GM12878 (cell line): ENCODE data around the gene AGTPBP1. TPM values are rescaled to one million over a fixed set of nuclear protein-coding genes. Genes with fewer than 3 reads are reported as not detected.

Experiments used
- ATAC-seq: fragments of 200-7000 bp; cut with Tn5 transposase; 3 replicates; pipeline ENCODE4 v1.9.1; 2020; ENCODE audit warnings: mild to moderate bottlenecking, moderate library complexity
- BruUV-seq: library from RNA; stranded (reverse); fragments of 400-500 nt; replicated peaks from 2 replicates; lab custom pipeline; 2021; lab: Mats Ljungman, UMichigan
- CTCF ChIA-PET: fragments of 300-600 bp; sonication (Branson Sonifier 250); formaldehyde crosslinking; extraction: SDS; loops from one replicate; lab custom pipeline; 2021; ENCODE audit warnings: inconsistent platforms; lab: Yijun Ruan, JAX
- POLR2A ChIA-PET: fragments of 350-600 bp; formaldehyde crosslinking; extraction: SDS; loops from one replicate; lab custom pipeline; 2021; ENCODE audit warnings: inconsistent platforms; lab: Charles Lee
- RAD21 ChIA-PET: fragments of 300-600 bp; sonication (Branson Sonifier 250); formaldehyde crosslinking; loops from one replicate; lab custom pipeline; 2023; ENCODE audit warnings: antibody characterized with exemption; ENCODE audit not compliant: unreplicated experiment; lab: Charles Lee
- SMC1A ChIA-PET: fragments of 300-600 bp; sonication (Branson Sonifier 250); formaldehyde crosslinking; loops from one replicate; lab custom pipeline; 2023; ENCODE audit not compliant: unreplicated experiment, uncharacterized antibody; lab: Charles Lee
- DNase-seq: peaks from one replicate; pipeline ENCODE4 v3.0.0-alpha.2; 2011; ENCODE audit warnings: low read depth, low spot score
- FAIRE-seq: peaks from 3 replicates; lab custom pipeline; 2011; peaks lifted over from hg19 to GRCh38; lab: Jason Lieb, UNC
- H2AFZ ChIP-seq: 2 replicates; pipeline ENCODE4 v1.6.0; 2011; ENCODE audit warnings: low read depth, low read length, control low read depth; ENCODE audit not compliant: control insufficient read depth
- H3K27ac ChIP-seq: 2 replicates; pipeline ENCODE4 v1.5.1; 2011; ENCODE audit warnings: control low read depth; ENCODE audit not compliant: control insufficient read depth, insufficient read depth
- H3K27me3 ChIP-seq, 2 experiments: replicated peaks in 1 of 2; 2 replicates each; pipeline versions ENCODE4 v1.6.0 to v1.6.1; 2011; ENCODE audit warnings: low read length in 1 of 2; ENCODE audit not compliant: control insufficient read depth in 2 of 2, insufficient read depth in 2 of 2
- H3K36me3 ChIP-seq, 2 experiments: 2 replicates each; pipeline ENCODE4 v1.5.1; 2011; ENCODE audit warnings: low read length in 1 of 2; ENCODE audit not compliant: control insufficient read depth in 2 of 2, insufficient read depth in 2 of 2
- H3K4me1 ChIP-seq: 2 replicates; pipeline ENCODE4 v1.6.1; 2011; ENCODE audit warnings: mild to moderate bottlenecking, low read length, moderate library complexity, mixed read lengths; ENCODE audit not compliant: control insufficient read depth, insufficient read depth
- H3K4me2 ChIP-seq: 2 replicates; pipeline ENCODE4 v1.6.0; 2011; ENCODE audit warnings: control low read depth; ENCODE audit not compliant: control insufficient read depth, insufficient read depth
- H3K4me3 ChIP-seq: fragments of 200-600 bp; sonication (generic); 2 replicates; pipeline ENCODE4 v1.5.1; 2016
- H3K79me2 ChIP-seq: 2 replicates; pipeline ENCODE4 v1.6.0; 2011; ENCODE audit warnings: low read length; ENCODE audit not compliant: control insufficient read depth, insufficient read depth
- H3K9ac ChIP-seq: 2 replicates; pipeline ENCODE4 v1.8.0; 2011; ENCODE audit warnings: low read length, control low read depth, mixed read lengths; ENCODE audit not compliant: control insufficient read depth, insufficient read depth
- H3K9me3 ChIP-seq: replicated peaks from 3 replicates; pipeline ENCODE4 v1.5.1; 2011; ENCODE audit warnings: mild to moderate bottlenecking, low read length; ENCODE audit not compliant: control insufficient read depth, insufficient read depth
- H4K20me1 ChIP-seq: 2 replicates; pipeline ENCODE4 v1.6.0; 2011; ENCODE audit not compliant: control insufficient read depth, insufficient read depth
- ATF2 ChIP-seq: IDR thresholded peaks from 2 replicates; pipeline ENCODE4 v1.6.1; 2012; ENCODE audit warnings: low read length, inconsistent platforms
- CHD1 ChIP-seq: IDR thresholded peaks from 2 replicates; pipeline ENCODE4 v1.6.1; 2012; ENCODE audit warnings: low read depth, low read length, improper control_type of control experiment
- IKZF2 ChIP-seq, 2 experiments: fragments of 450-650 bp; IDR thresholded peaks; 2 replicates each; pipeline ENCODE4 v1.6.1; 2017; ENCODE audit warnings: mild to moderate bottlenecking in 2 of 2, moderate library complexity in 2 of 2
- MEF2B ChIP-seq: fragments of 450-650 bp; IDR thresholded peaks from 2 replicates; pipeline ENCODE4 v1.6.1; 2018; ENCODE audit warnings: mild to moderate bottlenecking, moderate library complexity; ENCODE audit not compliant: partially characterized antibody, poor library complexity, severe bottlenecking
- RAD21 ChIP-seq: IDR thresholded peaks from 2 replicates; pipeline ENCODE4 v1.6.1; 2011; ENCODE audit warnings: mild to moderate bottlenecking, low read depth, low read length, moderate library complexity; ENCODE audit not compliant: insufficient read depth
- TARDBP ChIP-seq: IDR thresholded peaks from 2 replicates; pipeline ENCODE4 v1.6.1; 2016; ENCODE audit warnings: borderline replicate concordance
- WGBS: methylation state at CpG from one replicate; pipeline ENCODE4 v1.1.6; 2016; ENCODE audit warnings: low lambda C conversion rate; ENCODE audit not compliant: insufficient replicate concordance, insufficient coverage; ENCODE audit errors: missing lambda C conversion rate; 5-methylcytosine and 5-hydroxymethylcytosine counted together
- in situ Hi-C: fragments of 300-500 bp; cut with MboI; formaldehyde crosslinking; loops from 9 replicates; pipeline ENCODE4 v1.14.3; 2018; ENCODE audit warnings: mixed read lengths
- intact Hi-C: fragments of 100-400 bp; cut with micrococcal nuclease; formaldehyde crosslinking; loops from one replicate; pipeline ENCODE4 v1.14.2; 2022; ENCODE audit not compliant: unreplicated experiment
- polyA plus RNA-seq, 11 experiments: library from polyadenylated mRNA; depleted of rRNA in 4 of 11; unstranded in 6 of 11; stranded (reverse) in 5 of 11; fragments of >200 nt; fragmentation: Nextera tagmentation in 4 of 11; fragmentation: Illumina TruSeq in 1 of 11; extraction: Ambion mirVana in 4 of 11; extraction: Trizol in 1 of 11; gene quantifications; 1 replicate in 1 of 11; 2 replicates in 10 of 11; pipeline versions ENCODE4 v1.2.1 to v1.2.3, GENCODE V29; 2011 to 2016; ENCODE audit warnings: inconsistent platforms in 2 of 11, missing spikeins in 2 of 11, low read depth in 1 of 11
- total RNA-seq, 4 experiments: library from RNA; depleted of rRNA in 3 of 4; stranded (reverse); fragments of >200 nt in 3 of 4; fragmentation: Illumina TruSeq in 1 of 4; extraction: Trizol in 1 of 4; gene quantifications; 2 replicates each; pipeline versions ENCODE4 v1.2.1 to v1.2.3, GENCODE V29; 2013 to 2021
- TF ChIP-seq, protein P1 (sequence below): fragments of 450-650 bp; IDR thresholded peaks from 2 replicates; pipeline ENCODE4 v1.6.1; 2018; ENCODE audit warnings: mild to moderate bottlenecking, low read depth, moderate library complexity; ENCODE audit not compliant: partially characterized antibody

Gene AGTPBP1
- total and polyA plus RNA-seq, 10 of the 15 experiments (the other 5 are each of a cell fraction or from before 2014, with no cell fraction given): 6.1 to 35.2 (median 20.0) TPM

GRCh38 chr9:85543196-85543595, 198.6 kb downstream of the AGTPBP1 start:
- Histone ChIP-seq H3K4me1 (no peaks in the 10 kb centered on the region), H2AFZ (no peak overlapping the region), H3K27me3 (no peaks in the 10 kb centered on the region), H3K4me2 (no peak overlapping the region), H3K4me3 (no peak overlapping the region), H3K9me3 (no peaks in the 10 kb centered on the region), H3K27ac (no peak overlapping the region), H3K9ac (no peak overlapping the region), H4K20me1 (no peaks in the 10 kb centered on the region), H3K79me2 (no peaks in the 10 kb centered on the region), H3K36me3 (no peaks in the 10 kb centered on the region)
- RAD21 ChIA-PET: interaction anchor here (1.8 kb wide), 1 partner anchor 67 kb away, joined by 5 read pairs; no protein-coding TSS in a partner anchor
- TF ChIP-seq RAD21: no peak
- TF ChIP-seq TARDBP: no peak
- TF ChIP-seq, protein P1, sequence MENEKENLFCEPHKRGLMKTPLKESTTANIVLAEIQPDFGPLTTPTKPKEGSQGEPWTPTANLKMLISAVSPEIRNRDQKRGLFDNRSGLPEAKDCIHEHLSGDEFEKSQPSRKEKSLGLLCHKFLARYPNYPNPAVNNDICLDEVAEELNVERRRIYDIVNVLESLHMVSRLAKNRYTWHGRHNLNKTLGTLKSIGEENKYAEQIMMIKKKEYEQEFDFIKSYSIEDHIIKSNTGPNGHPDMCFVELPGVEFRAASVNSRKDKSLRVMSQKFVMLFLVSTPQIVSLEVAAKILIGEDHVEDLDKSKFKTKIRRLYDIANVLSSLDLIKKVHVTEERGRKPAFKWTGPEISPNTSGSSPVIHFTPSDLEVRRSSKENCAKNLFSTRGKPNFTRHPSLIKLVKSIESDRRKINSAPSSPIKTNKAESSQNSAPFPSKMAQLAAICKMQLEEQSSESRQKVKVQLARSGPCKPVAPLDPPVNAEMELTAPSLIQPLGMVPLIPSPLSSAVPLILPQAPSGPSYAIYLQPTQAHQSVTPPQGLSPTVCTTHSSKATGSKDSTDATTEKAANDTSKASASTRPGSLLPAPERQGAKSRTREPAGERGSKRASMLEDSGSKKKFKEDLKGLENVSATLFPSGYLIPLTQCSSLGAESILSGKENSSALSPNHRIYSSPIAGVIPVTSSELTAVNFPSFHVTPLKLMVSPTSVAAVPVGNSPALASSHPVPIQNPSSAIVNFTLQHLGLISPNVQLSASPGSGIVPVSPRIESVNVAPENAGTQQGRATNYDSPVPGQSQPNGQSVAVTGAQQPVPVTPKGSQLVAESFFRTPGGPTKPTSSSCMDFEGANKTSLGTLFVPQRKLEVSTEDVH: no peak
- no peak for TF ChIP-seq IKZF2 (IDR thresholded peaks at IDR 0.05)
- no peak for TF ChIP-seq ATF2
- no peak for TF ChIP-seq MEF2B
- TF ChIP-seq CHD1: no peak
- ATAC-seq: no peak
- intact Hi-C loops (no loop called here), in situ Hi-C loops (no loop called here)
- DNase-seq: no peak
- POLR2A ChIA-PET: no interaction called here
- SMC1A ChIA-PET: no interaction called here
- CTCF ChIA-PET: no interaction called here
- no TSS peak for BruUV-seq
- no peak for FAIRE-seq
- 94% methylated on average over 1 of the region's 1 CpG for WGBS
